ENCODE data around the gene ROGDI.

Gene ROGDI

DNA sequence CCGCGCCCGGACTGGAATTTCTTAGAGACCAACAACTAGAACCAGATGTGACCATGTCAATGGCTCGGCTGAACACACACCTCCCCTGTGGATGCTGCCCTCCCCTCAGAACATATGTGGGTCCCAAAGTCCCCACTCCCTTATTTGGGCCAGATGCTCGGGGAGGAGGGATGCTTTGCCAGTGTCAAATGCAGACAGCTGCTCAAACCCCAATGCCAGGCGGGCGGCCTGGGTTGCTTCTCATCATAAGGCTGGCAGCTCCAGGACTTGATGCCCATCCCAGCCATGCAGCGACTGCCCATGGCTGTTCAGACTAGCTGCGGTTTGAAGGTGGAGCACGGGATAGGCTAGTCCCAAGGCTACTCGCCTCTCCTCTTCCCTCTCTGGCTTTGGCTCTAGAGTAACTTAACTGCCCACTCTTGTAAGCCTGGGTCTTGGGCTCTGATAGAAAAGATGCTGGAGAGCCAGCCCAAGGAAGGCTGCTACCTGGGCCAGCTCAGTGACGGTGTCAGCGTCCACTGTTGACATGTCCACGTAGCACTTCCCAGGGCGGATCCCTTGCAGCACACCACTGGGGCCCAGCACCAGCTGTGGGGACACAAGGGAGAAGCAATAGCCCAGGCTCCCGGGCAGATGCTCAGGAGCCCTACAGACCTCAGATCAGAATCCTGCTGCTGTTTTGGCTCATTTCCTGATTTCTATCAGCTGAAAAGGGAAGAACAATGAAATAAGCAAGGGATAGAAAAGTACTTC lies 11.0 kb upstream of the ROGDI start:
- DNase-seq: no peak

GRCh38 chr16:4811773-4812172 lies 9.3 kb upstream of the ROGDI start:
- DNase-seq: no peak

DNA sequence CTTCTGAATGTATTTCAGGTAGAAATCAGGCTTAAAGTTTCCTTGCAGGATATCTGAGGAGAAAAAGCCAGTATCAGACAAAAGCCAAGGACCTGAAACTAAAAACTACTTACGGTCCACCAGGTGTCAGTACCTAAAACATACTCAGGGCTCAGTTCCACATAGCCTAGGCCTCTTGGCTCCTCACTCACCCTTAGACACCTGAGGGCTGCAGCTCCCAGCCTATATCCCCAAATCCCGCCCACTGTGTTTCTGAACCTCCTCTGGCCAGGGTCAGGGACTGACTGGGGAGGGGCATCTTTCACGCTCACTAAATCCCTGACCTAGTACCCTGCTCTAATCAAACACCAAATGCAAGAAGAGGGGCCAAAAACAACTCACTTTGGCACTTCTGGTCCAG lies 8.8 kb upstream of the ROGDI start:
- DNase-seq: no peak

DNA sequence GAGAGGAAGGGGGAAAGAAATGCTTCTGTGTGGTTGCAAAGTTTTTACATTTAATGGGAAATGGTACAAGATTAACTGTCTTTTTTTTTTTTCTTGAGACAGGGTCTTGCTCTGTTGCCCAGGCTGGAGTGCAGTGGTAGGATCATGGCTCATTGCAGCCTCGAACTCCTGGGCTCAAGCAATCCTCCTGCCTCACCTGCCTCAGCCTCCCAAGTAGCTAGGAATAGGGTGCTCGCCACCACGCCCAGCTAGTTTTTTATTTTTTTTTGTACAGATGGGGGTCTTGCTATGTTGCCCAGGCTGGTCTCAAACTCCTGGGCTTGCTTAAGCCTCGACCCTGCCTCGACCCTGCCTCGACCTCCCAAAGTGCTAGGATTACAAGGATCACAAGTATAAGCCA lies 3.8 kb upstream of the ROGDI start:
- no peak for DNase-seq

DNA sequence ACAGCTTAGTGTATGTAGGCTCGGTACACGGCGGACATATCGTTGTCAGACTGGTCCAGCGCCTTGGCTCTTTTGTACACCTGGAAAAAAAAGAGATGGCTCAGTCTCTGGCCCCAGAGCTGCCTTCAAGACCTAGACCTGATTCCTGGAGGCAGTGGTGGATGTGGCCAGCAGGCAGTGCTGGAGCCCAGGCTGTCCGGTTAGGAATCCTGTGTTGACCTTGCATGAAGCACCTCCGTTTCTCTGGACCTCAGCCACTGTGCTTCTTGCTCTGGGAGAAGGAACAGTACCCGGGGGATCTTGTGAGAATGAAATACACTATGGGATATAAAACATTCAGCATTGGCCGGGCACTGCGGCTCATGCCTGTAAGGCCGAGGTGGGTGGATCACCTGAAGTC lies 2.8 kb upstream of the ROGDI start:
- no peak for DNase-seq

DNA sequence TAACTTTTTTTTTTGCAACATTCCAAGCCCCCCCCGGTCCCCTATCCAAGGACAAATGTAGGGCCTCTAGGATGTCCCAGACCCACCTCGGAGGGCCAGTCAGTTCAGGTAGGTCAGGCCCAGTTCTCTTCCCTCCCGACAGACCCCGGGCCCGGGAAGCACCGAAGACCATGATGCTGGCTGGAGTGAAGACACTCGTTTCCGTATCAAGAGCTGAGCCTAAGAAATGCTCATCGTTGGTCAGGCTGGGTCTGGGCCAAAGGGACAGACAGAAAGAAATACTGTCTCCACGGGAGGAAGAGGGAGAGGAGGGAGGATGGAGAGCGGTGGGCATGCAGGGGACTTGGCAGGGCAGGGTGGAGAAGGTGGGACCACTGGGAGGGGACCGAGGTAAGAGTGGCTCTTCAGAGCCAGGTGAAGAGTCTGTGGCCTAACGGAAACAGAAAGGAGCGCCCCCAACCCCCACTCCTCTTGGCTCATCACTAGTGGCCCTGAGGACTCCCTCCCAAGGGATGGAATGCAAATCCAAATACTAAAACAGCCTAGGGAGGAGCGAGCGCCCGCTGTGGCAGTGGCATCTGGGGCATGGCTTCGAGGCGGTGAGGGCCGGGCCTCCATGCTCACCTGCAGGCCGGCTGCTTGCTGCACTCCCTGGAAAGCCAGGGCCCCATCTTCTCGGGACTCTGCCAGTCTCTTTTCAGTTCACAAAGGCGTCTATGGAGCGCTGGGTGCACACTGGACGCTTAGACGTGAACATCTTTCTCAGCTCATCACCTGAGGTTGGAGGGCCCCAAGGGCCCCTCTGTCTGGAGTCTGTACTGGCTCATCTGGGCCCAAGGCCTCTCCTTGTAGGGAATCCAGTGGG lies 1.7 kb upstream of the ROGDI start:
- no peak for DNase-seq

DNA sequence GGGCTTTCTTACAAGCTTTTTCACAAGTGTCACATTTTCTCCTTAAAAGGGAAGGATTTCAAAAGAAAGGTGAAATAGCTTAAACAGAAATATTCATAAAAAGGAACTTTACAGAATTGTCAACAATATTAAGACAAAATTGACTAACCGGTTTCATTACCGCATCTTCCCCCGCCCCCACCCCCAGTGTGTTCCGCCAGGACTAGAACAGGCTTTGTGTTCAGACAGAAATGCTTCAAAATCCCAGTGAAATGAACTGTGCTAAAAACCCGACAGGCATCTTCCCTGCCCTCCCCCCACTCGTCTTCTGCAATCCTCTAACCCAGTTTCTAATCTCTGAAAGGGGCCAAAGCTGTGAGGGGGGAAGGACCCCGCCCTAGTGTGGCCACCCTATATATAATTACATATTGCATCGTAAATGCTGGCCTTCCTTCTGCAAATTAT lies 990 bp upstream of the ROGDI start:
- DNase-seq: no peak

- DNase-seq: peak; percentile 89
Measured at GRCh38 chr16:4802659-4803287, 340 bp upstream of the ROGDI start.

DNA sequence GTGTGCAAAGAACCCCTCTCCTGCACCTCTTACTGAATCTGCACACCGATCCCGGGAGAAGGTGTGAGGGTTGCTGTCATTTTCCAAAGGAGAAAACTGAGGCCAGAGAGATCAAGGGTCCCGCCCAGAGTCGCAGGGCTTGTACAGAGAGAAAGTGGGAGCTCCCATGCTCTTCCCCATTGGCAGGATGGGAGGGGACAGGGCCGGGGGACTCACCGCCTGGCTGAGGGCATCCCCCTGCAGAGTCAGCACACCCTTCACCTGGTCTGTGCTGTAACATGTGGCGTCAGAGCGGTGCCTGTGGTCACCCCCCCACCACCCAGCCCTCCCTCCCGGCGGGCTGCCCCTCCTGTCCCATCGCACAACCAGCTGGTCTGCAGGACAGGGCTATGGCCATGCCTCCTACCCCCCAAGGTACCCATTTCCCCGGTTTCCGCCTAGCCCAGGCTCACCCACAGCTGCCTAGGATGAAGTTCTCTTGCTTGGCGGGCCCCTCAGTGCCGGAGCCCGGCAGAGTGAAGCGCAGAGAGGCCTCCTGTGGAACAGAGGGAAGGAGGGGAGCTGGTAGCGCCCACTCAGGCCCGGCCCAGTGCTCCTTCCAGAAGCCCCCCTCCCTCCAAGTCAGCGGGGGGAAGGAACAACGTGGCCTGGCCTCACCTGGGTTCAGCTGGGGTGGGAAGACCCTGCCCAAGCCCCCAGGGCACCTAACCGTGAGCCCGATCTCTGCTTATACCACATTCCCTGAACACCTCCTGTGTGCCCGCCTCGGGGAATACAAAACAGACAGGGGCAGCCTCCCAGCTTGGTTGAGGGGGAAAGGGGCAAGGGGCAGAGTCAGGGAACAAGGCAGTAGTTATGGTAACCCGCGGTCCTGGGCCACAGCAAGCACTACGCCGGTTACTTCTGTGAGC lies 1.1 kb downstream of the ROGDI start:
- no peak for DNase-seq

DNA sequence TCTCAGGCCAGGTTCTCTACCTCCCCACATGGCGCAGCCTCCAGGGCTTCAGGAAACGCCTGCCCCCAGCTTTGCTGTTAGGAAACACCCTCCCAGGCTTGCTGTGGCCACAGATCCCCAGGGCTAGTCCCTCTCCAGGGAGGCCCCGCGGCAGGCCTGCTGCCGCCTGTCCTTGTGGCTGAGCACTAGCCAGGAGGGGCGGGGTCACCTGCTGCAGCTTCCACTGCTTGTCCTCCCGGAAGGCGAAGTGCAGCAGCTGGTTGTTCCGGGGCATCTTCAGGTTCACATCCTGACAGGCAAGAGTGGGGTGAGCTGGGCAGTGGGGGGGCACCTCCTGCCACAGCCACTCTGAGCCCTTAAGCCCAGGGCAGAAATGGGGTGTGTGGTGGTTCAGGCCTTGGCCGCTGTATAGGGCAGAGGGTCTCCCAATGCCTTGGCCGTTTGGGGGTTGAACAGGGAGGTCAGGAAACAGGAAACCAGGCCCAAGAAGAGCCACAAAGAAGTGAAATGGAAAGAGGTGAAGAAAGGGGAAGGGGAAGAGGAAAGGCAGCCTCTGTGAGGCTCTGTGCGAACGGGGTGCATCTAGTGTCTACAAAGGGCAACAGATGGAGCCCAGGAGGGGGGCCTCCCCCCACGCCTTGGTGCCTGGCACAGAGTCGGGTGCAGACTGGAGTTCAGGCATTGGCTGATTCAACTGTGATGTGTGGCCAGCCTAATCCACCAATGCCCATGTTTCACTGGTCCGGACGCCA lies 2.0 kb downstream of the ROGDI start:
- no peak for DNase-seq

DNA sequence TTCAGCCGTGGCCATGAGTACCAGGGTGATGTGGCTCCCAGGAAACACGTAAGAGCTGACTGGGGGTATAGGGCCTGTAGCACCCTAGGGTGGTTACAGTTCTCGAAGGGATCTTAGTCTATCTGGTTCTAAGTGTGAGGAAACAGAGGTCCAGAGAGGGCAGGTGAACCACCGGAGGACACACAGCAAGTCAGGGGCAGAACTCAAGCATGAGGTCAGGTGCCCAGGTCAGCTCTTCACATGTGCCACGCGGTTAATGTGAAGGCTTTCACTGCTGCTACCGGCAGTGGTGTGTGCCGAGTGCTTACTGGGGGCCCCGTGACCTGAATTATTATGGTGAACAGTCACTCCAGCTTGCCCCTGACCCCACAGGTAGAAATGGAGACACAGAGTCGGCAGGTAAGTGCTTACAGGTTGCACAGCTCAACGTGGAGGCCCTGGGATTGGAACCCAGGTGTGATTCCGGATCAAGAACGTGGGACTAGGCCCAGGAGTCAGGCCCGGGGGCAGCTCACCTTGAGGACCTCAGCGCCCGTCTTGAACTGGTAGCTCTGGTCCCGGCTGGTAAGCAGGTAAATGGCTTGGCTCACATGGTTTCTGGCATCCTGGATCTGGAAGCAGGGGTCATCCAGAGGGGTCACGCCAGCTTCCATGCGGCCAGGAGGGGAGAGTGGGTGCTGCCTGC lies 3.1 kb downstream of the ROGDI start:
- DNase-seq: no peak

GRCh38 chr16:4798456-4798855 lies 4.0 kb downstream of the ROGDI start:
- DNase-seq: no peak

DNA sequence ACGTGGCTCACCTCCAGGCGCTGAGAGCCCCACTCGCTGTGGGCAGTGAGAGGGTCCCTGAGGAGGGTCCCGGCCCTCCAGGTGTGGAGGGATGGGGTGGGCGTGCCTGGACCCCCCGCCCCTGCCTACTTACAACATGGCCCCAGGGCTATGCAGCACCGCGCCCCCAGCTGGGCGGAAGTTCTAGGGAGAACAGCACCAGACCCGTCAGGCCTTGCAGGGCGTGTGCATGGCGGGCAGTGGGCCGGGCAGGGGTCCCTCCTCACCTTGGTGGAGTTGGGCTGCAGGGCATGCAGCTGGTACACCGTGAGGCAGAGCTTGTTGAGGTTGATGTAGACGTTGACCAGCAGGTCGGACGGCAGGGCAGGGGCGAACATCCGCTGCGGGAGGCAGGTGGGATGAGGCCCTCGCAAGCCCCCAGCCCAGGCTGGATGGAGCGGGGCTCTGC lies 4.6 kb downstream of the ROGDI start:
- no peak for DNase-seq

DNA sequence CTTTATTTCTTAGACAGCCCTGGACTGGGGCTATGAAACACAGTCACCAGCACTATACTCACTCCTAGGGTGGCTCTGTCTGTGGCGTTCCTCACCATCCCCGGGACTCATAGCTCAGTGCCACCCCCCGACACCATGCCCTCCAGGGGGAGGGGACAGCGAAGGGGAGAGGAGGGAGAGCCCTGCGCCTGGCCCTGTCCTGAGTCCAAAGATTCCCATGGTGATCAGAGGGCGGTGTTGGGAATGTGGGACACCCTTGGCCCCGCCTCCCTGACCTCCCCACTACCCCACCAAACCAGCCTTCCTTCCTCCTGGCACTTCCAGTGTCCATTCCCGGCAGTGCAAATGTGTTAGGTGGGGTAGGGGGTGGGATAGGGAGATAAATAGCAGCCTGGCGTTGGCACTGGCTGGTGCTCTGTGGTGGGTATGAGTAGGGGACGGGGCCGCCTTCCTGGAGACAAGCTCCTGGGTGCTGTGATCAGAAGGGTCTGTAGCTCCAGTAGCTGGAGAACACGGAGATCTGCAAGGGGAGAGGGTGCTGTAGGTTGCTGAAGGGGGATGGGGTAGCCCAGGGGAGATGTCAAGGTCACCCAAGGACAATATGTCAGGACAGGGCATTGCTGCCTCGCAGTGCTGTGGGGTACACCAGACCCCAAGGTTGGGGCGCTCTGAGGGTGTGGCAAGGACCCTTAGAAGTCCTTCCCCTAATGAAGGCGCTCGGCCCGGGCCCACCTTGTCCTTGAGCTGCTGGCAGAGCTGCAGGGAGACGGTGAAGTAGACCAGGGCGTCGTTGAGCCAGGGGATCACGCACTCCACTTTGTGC lies 5.2 kb downstream of the ROGDI start:
- no peak for DNase-seq

DNA sequence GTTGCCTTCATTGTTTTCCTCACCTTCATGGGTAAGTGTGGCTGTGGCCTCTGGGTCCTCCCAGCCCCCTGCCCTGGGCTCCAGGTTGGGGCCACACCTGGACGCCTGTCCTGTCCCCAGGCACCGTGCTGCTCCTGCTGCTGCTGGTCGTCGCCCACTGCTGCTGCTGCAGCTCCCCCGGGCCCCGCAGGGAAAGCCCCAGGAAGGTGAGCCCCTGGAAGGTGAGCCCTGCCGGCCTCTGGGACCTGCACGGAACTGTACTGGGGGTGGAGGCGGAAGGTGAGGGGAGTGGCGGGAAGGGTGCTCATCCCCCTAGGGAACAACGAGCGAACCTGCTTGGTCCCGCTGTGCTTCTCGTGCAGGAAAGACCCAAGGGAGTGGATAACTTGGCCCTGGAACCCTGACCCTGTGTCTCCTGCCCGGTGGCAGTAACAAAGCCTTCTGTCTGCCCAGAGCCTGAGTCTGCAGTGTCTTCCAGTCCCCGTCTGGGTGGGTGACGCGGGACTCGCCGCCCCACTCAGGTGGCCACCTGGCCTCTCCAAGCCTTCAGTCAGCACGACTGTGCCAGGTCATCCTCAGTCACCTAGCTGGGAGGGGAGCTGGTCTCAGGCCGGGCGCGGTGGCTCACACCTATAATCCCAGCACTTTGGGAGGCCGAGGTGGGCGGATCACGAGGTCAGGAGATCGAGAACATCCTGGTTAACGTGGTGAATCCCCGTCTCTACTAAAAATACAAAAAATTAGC lies 6.4 kb downstream of the ROGDI start:
- no peak for DNase-seq

DNA sequence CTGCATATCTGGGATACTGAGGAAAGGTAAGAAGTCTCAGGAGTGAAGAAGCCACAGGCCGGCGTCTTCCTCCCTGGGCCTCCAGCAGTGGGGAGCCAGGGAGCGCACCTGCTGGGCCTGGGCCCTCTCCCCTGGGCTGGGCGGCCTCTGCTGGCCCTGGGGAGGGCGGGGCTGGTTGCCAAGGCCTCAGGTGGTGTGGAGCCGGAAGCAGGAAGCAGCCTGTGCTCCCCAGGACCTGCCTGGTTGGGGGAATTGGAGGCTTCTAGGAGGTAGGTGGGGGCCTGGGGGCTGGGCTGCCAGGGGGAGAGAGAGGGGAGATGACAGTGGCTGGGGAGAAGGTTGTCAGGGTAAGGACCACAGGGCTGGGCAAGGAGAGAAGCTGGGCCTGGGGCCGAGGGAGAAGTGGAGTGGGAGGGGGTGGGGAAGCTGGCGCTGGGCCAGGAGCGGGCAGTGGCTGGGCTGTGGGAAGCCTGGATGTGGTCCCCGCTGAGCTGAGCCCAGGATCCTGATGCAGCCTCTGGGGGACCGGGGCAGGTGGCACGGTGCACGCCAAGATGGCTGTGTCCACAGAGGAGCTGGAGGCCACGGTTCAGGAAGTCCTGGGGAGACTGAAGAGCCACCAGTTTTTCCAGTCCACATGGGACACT lies 7.1 kb downstream of the ROGDI start, which contains the start of gene SMIM22:
Gene SMIM22, plus strand, starts transcription at position 189 of the 647 bp plus-strand sequence. Its CDS starts 366 bp downstream, at position 555.
- DNase-seq: no peak

GRCh38 chr16:4792951-4793513 lies 9.4 kb downstream of the ROGDI start:
- DNase-seq: no peak

GRCh38 chr16:4790871-4791270 lies 11.6 kb downstream of the ROGDI start:
- DNase-seq: no peak
